Parathyroid adenoma (tissue), 2 donors: ENCODE measurements around the gene SDE2.
A peak's percentile ranks its signal among the peaks of the same experiment; 100 is the strongest.

Experiments
- H2AFZ ChIP-seq: fragments of 300-600 bp; sonication (generic); one replicate; pipeline ENCODE4 v1.7.0; 2017; ENCODE audit warnings: antibody characterized with exemption, mild to moderate bottlenecking
- H3K27ac ChIP-seq: fragments of 300-600 bp; sonication (generic); one replicate; pipeline ENCODE4 v1.7.0; 2017
- H3K27me3 ChIP-seq: fragments of 300-600 bp; sonication (generic); one replicate; pipeline ENCODE4 v1.7.0; 2017; ENCODE audit warnings: low read length; ENCODE audit not compliant: control insufficient read depth, insufficient read depth
- H3K36me3 ChIP-seq: fragments of 300-600 bp; sonication (generic); one replicate; pipeline ENCODE4 v1.7.0; 2017; ENCODE audit warnings: low read length; ENCODE audit not compliant: control insufficient read depth, insufficient read depth
- H3K4me1 ChIP-seq: fragments of 300-600 bp; sonication (generic); one replicate; pipeline ENCODE4 v1.7.0; 2017; ENCODE audit warnings: control low read depth
- H3K4me2 ChIP-seq: fragments of 300-600 bp; sonication (generic); one replicate; pipeline ENCODE4 v1.7.0; 2017; ENCODE audit warnings: low read length
- H3K4me3 ChIP-seq: fragments of 300-600 bp; sonication (generic); one replicate; pipeline ENCODE4 v1.7.0; 2017; ENCODE audit warnings: low read depth, low read length
- H3K79me2 ChIP-seq: fragments of 300-600 bp; sonication (generic); one replicate; pipeline ENCODE4 v1.7.0; 2017; ENCODE audit warnings: control low read depth
- H3K9ac ChIP-seq: fragments of 300-600 bp; sonication (generic); one replicate; pipeline ENCODE4 v1.7.0; 2017; ENCODE audit warnings: mild to moderate bottlenecking
- H3K9me3 ChIP-seq: fragments of 300-600 bp; sonication (generic); one replicate; pipeline ENCODE4 v1.7.0; 2017; ENCODE audit warnings: low read length; ENCODE audit not compliant: control insufficient read depth
- TF ChIP-seq, protein P1 (sequence below): fragments of 300-600 bp; sonication (generic); IDR thresholded peaks from one replicate; pipeline ENCODE4 v1.7.0; 2017; ENCODE audit warnings: antibody characterized with exemption, mild to moderate bottlenecking
- donor health status: primary hyperparathyroidism.

SDE2 gene

DNA sequence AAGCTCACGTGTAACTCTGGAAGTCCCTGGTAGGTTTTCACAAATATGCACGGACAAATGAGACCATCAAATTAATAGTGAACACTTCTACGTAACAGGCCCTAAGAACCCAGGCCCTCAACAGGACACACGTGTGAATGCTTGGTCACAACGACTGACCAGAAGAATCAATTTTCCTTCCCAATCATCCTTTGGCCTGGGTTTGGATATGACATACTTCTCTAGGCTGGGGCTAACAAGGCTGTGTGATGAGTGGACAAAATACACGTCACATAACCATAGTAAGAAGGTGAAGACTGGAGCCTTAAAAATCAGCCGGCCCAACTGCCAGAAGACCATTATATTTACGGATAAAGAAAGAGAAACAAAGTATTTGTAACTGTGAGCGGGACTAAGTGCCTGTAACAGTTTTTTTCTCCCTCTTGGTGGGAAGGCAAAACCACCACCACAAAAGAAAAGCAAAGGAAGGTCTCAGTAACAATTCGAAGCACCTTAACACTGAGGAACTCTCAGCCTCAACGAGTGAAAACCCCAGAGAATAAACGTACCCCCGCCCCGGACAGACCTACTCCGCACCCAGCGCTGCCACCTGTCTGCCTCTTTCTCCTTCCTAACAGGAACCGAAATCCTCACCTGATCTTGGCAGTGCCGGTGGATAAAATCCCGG is 450 bp downstream of the SDE2 start:
- Histone ChIP-seq H3K36me3 (no peaks in the 10 kb centered on the region), H3K9me3 (no peaks in the 10 kb centered on the region), H3K4me2 (peak overlapping the region; percentile 84), H3K27ac (peak overlapping the region; percentile 83), H3K4me1 (no peaks in the 10 kb centered on the region), H3K79me2 (no peaks in the 10 kb centered on the region), H3K9ac (peak overlapping the region; percentile 76), H2AFZ (peak overlapping the region; percentile 80), H3K27me3 (no peaks in the 10 kb centered on the region), H3K4me3 (peak overlapping the region; percentile 92)
- TF ChIP-seq, protein P1, sequence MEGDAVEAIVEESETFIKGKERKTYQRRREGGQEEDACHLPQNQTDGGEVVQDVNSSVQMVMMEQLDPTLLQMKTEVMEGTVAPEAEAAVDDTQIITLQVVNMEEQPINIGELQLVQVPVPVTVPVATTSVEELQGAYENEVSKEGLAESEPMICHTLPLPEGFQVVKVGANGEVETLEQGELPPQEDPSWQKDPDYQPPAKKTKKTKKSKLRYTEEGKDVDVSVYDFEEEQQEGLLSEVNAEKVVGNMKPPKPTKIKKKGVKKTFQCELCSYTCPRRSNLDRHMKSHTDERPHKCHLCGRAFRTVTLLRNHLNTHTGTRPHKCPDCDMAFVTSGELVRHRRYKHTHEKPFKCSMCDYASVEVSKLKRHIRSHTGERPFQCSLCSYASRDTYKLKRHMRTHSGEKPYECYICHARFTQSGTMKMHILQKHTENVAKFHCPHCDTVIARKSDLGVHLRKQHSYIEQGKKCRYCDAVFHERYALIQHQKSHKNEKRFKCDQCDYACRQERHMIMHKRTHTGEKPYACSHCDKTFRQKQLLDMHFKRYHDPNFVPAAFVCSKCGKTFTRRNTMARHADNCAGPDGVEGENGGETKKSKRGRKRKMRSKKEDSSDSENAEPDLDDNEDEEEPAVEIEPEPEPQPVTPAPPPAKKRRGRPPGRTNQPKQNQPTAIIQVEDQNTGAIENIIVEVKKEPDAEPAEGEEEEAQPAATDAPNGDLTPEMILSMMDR, result no peak

DNA sequence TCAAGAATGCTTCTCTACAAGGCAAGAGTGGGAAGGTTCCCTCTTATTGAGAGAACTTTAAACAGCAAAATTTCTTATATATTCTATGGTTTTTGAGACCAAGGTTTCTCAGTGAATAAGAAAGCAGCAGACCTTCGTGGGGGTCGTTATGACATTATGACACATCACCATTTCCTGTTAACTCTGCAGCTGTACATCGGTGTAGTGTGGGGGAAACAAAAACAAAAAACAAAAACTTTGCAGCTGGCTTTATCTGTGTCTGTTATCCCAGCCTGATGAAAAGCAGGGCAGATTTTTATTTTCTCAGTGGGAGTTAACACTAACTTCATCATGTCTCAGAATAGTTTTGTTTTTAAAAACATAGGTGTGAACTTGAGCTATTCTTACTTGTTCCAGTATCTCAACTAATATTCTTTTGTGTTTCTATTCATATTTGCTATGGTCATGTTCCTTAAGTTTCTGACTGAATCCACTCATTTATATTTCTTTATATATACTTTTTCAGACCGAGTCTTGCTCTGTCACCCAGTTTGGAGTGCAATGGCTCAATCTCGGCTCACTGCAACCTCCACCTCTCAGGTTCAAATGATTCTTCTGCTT is 2.1 kb downstream of the SDE2 start:
- Histone ChIP-seq H3K27ac (no peak overlapping the region), H3K27me3 (no peaks in the 10 kb centered on the region), H3K4me1 (no peaks in the 10 kb centered on the region), H3K9me3 (no peaks in the 10 kb centered on the region), H3K4me2 (no peak overlapping the region), H3K79me2 (no peaks in the 10 kb centered on the region), H3K36me3 (no peaks in the 10 kb centered on the region), H3K9ac (no peak overlapping the region), H2AFZ (no peak overlapping the region), H3K4me3 (no peak overlapping the region)
- TF ChIP-seq, protein P1, result no peak

DNA sequence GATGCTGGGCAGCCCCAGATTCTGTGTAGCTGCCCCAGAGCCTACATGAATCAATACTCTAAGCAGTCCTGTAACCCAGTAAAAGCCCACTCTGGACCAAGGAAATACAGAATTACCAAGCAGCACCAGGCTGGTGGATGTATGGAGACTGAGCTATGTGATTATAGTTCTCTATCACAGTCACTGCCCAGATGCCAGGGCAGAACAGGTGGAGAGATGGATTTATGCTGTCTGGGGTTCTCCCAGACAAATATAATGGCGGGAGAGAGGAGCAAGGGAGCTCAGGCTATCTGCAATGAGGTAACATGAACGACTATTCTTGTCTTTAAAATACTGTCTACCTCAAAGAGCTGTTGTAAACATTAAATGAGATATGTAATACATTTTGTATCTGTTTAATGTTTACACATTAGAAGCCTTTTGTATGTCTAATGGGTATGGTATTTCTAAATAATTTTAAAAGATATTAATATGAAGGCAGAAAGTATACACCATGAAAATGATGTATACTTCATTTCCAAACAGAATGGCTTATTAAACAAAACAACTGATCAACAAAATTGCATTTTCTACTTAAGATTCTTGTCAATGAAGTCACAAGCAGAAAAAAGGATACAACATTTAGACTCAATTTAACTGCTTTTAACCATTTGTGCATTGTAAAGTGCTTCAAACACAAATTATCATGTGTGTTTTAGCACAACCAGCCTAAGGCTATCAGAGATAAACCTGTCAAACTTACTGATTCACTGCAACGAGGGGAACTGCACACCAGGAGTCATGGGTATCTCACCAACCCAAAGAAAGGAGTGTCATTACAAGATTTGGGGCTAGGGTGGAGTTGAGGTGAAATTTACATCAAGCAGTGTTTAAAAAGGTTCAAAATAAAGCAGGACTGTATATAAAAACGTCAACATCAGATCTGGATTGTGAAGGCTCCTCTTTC is 3.0 kb downstream of the SDE2 start:
- TF ChIP-seq, protein P1, result no peak
- Histone ChIP-seq H3K4me2 (no peak overlapping the region), H3K4me3 (no peak overlapping the region), H2AFZ (no peak overlapping the region), H3K9me3 (no peaks in the 10 kb centered on the region), H3K27ac (no peak overlapping the region), H3K9ac (no peak overlapping the region), H3K79me2 (no peaks in the 10 kb centered on the region), H3K36me3 (no peaks in the 10 kb centered on the region), H3K27me3 (no peaks in the 10 kb centered on the region), H3K4me1 (no peaks in the 10 kb centered on the region)

DNA sequence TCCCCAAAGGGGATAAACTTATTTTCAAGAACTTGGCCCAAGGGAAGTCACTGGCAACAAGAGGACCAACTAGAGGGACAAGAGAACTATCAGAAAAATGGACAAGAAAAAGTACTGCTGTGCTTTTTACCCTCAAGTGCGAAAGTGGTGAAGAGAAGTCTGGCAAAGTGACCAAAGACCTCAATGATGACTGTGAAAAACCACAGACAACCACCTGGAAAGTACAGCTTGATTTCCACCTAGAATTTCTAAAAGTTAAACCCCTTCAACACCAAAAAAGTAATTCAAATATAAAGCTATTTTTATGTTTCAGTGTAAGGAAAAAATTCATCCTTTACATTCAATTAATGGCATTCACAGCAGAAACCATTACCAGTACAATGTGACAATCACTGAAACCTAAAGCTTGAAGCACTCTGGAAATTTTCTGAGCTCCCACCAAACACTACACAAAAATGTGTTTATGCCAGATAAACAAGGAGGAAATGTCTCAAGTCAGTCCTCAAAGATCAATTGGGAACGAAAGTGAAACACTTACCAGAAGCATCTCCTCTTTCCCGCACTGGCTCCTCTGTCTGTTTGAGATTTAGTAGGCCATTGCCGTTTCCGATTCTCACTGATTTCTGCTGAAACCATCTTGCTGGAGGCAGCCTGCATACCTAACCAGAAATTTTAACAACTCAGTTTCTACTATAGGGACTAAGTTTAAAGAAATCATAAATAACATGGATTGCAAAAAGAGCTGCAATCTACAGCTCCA is 8.3 kb downstream of the SDE2 start:
- TF ChIP-seq, protein P1, result no peak
- H3K4me2 ChIP-seq, result no peak overlapping the region

More for the DNA sequence above, 8.3 kb downstream of the SDE2 start:
- Histone ChIP-seq H3K27ac (no peak overlapping the region), H3K79me2 (no peaks in the 10 kb centered on the region), H3K4me3 (no peak overlapping the region), H2AFZ (no peak overlapping the region), H3K9ac (no peak overlapping the region), H3K36me3 (no peaks in the 10 kb centered on the region), H3K9me3 (no peaks in the 10 kb centered on the region), H3K4me1 (no peaks in the 10 kb centered on the region), H3K27me3 (no peaks in the 10 kb centered on the region)
